Measurements from ENCODE around the gene RPL36. TPM values are rescaled to one million over a fixed set of nuclear protein-coding genes. Genes with fewer than 3 reads are reported as not detected.
A peak's percentile ranks its signal among the peaks of the same experiment; 100 is the strongest.

The RPL36 gene
- total RNA-seq, 1 experiment from 2014 or later, result 1,504 TPM

- ChIA-PET RAD21 (ENCODE audit: low non-redundant PET in 1 of 2, low total read pairs in 2 of 2, uncharacterized antibody in 2 of 2, unreplicated experiment in 2 of 2) (no interaction called here), CTCF (no interaction called here), POLR2A (no interaction called here)
- Histone ChIP-seq H3K9me3 (ENCODE audit: control insufficient read depth in 1 of 2, insufficient read depth in 1 of 2, low read depth in 1 of 2, low read length in 2 of 2) (no peaks in the 10 kb centered on the region), H3K4me2 (ENCODE audit: low read length) (no peak overlapping the region), H3K9ac (ENCODE audit: low read length) (no peak overlapping the region), H3K27ac (ENCODE audit: low read depth, low read length) (no peak overlapping the region), H3K36me3 (ENCODE audit: control insufficient read depth in 1 of 2, insufficient read depth in 2 of 2, low read length in 2 of 2) (peaks cover 38 to 59% of the 10 kb centered on the region in 2 experiments; a peak in 3 of 4 replicates), H2AFZ (ENCODE audit: low read depth, low read length, poor library complexity, severe bottlenecking) (no peak overlapping the region), H3K4me3 (replicated peaks in 1 of 2; ENCODE audit: low read depth in 1 of 2, low read length in 2 of 2) (no peak overlapping the region), H4K20me1 (ENCODE audit: insufficient read depth) (no peaks in the 10 kb centered on the region), H3K4me1 (ENCODE audit: control insufficient read depth in 1 of 2, insufficient read depth in 2 of 2, low read length in 2 of 2) (no peaks in the 10 kb centered on the region; a peak in 2 of 4 replicates), H3K27me3 (ENCODE audit: insufficient read depth, low read length) (no peaks in the 10 kb centered on the region), H3K9me2 (ENCODE audit: insufficient read depth) (no peaks in the 10 kb centered on the region), H3K79me2 (ENCODE audit: insufficient read depth, low read length) (peaks cover 10% of the 10 kb centered on the region; the same call in 1 of the 2 replicates)
- TF ChIP-seq EGR1 (IDR thresholded peaks at IDR 0.05; ENCODE audit: low read depth), result no peak
- TF ChIP-seq CTCF (IDR thresholded peaks at IDR 0.05 in 2 of 3, conservative IDR thresholded peaks at IDR 0.05 in 1 of 3; ENCODE audit: borderline replicate concordance in 1 of 3, insufficient read depth in 1 of 3, low read depth in 2 of 3, low read length in 2 of 3), result no peak
- TF ChIP-seq RAD21 (IDR thresholded peaks at IDR 0.05; ENCODE audit: low read depth), result no peak
- no peak for TF ChIP-seq FOSL1 (IDR thresholded peaks at IDR 0.05; ENCODE audit: low read depth)
- no peak for TF ChIP-seq CEBPB (IDR thresholded peaks at IDR 0.05; ENCODE audit: low read depth)
- TF ChIP-seq EZH2phosphoT487 (IDR thresholded peaks at IDR 0.05; ENCODE audit: borderline replicate concordance), result no peak
- TF ChIP-seq POLR2A (IDR thresholded peaks at IDR 0.05; ENCODE audit: borderline replicate concordance, extremely low read depth, insufficient read depth, insufficient read length), result no peak
- TF ChIP-seq SP1 (IDR thresholded peaks at IDR 0.05; ENCODE audit: low read depth), result no peak
- TF ChIP-seq YY1 (IDR thresholded peaks at IDR 0.05; ENCODE audit: extremely low read depth, insufficient replicate concordance, low read depth, low read length), result no peak
- TF ChIP-seq POLR2AphosphoS5 (IDR thresholded peaks at IDR 0.05; ENCODE audit: low read depth, low read length), result no peak
- no peak for TF ChIP-seq TCF7L2 (IDR thresholded peaks at IDR 0.05; ENCODE audit: borderline replicate concordance, extremely low read depth, insufficient read depth, insufficient read length)
- TF ChIP-seq, protein P1, sequence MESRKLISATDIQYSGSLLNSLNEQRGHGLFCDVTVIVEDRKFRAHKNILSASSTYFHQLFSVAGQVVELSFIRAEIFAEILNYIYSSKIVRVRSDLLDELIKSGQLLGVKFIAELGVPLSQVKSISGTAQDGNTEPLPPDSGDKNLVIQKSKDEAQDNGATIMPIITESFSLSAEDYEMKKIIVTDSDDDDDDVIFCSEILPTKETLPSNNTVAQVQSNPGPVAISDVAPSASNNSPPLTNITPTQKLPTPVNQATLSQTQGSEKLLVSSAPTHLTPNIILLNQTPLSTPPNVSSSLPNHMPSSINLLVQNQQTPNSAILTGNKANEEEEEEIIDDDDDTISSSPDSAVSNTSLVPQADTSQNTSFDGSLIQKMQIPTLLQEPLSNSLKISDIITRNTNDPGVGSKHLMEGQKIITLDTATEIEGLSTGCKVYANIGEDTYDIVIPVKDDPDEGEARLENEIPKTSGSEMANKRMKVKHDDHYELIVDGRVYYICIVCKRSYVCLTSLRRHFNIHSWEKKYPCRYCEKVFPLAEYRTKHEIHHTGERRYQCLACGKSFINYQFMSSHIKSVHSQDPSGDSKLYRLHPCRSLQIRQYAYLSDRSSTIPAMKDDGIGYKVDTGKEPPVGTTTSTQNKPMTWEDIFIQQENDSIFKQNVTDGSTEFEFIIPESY (IDR thresholded peaks at IDR 0.05; ENCODE audit: extremely low read depth, insufficient replicate concordance, low read length), result no peak
- no peak for TF ChIP-seq CBX3 (IDR thresholded peaks at IDR 0.05; ENCODE audit: low read depth)
- no peak for TF ChIP-seq SIN3A (IDR thresholded peaks at IDR 0.05; ENCODE audit: low read depth)
- TF ChIP-seq EZH2 (IDR thresholded peaks at IDR 0.05), result no peak
- TF ChIP-seq ZNF274 (IDR thresholded peaks at IDR 0.05; ENCODE audit: low read depth, low read length), result no peak
- no peak for TF ChIP-seq MAX (IDR thresholded peaks at IDR 0.05)
- no peak for TF ChIP-seq ELF1 (IDR thresholded peaks at IDR 0.05; ENCODE audit: borderline replicate concordance, low read depth)
- no peak for TF ChIP-seq SRF (IDR thresholded peaks at IDR 0.05; ENCODE audit: low read depth)
- BruUV-seq (replicated peaks), result no TSS peak
- ATAC-seq (peak; percentile 19; the same call in 1 of the 2 replicates), DNase-seq (ENCODE audit: low read depth, low spot score) (no peak)
- intact Hi-C loops (cut with micrococcal nuclease), result no loop called here
Observed at GRCh38 chr19:5667751-5668271, 22.3 kb upstream of the RPL36 start.

Measured in HCT116 (cell line).